Measurements from ENCODE around the gene LAPTM4A.

DNA sequence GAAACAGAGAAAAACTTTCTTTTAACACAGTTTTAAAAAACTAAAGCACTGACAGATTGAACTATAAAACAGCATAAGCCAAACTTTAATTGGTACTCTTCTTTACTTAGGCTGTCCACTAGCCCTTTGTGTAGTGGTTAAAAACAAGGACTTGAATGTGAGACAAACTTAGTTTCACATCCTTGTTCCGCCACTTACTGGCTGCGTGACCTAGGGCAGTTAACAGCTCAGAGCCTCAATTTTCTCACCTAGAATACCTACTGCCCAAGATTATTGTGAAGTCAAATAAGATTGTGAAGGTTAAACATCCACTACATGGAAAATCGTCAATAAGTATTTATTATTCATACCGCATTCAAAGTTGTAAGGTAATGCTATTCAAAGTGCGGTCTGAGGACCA, 63.5 kb downstream of the LAPTM4A start:
- TF ChIP-seq EP300 (IDR thresholded peaks at IDR 0.05) (no peak), CTCF (IDR thresholded peaks at IDR 0.05) (no peak), POLR2AphosphoS2 (conservative IDR thresholded peaks at IDR 0.05; ENCODE audit: low read length) (no peak), EHF (CRISPR knock-in tag; IDR thresholded peaks at IDR 0.05) (no peak), MYC (IDR thresholded peaks at IDR 0.05; ENCODE audit: borderline replicate concordance, low read length) (no peak), SMC3 (IDR thresholded peaks at IDR 0.05) (no peak), ZFP36 (IDR thresholded peaks at IDR 0.05; ENCODE audit: borderline replicate concordance, partially characterized antibody) (no peak)
- TF ChIP-seq, protein P1, sequence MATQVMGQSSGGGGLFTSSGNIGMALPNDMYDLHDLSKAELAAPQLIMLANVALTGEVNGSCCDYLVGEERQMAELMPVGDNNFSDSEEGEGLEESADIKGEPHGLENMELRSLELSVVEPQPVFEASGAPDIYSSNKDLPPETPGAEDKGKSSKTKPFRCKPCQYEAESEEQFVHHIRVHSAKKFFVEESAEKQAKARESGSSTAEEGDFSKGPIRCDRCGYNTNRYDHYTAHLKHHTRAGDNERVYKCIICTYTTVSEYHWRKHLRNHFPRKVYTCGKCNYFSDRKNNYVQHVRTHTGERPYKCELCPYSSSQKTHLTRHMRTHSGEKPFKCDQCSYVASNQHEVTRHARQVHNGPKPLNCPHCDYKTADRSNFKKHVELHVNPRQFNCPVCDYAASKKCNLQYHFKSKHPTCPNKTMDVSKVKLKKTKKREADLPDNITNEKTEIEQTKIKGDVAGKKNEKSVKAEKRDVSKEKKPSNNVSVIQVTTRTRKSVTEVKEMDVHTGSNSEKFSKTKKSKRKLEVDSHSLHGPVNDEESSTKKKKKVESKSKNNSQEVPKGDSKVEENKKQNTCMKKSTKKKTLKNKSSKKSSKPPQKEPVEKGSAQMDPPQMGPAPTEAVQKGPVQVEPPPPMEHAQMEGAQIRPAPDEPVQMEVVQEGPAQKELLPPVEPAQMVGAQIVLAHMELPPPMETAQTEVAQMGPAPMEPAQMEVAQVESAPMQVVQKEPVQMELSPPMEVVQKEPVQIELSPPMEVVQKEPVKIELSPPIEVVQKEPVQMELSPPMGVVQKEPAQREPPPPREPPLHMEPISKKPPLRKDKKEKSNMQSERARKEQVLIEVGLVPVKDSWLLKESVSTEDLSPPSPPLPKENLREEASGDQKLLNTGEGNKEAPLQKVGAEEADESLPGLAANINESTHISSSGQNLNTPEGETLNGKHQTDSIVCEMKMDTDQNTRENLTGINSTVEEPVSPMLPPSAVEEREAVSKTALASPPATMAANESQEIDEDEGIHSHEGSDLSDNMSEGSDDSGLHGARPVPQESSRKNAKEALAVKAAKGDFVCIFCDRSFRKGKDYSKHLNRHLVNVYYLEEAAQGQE (IDR thresholded peaks at IDR 0.05): no peak
- TF ChIP-seq, protein P2, sequence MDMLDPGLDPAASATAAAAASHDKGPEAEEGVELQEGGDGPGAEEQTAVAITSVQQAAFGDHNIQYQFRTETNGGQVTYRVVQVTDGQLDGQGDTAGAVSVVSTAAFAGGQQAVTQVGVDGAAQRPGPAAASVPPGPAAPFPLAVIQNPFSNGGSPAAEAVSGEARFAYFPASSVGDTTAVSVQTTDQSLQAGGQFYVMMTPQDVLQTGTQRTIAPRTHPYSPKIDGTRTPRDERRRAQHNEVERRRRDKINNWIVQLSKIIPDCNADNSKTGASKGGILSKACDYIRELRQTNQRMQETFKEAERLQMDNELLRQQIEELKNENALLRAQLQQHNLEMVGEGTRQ (IDR thresholded peaks at IDR 0.05): no peak

All from A549 (cell line).